Type B pancreatic cell (in vitro differentiated cells): ENCODE results near the gene IQGAP3. TPM values are rescaled to one million over a fixed set of nuclear protein-coding genes. Genes with fewer than 3 reads are reported as not detected.

Source experiments
- DNase-seq: peaks from one replicate; pipeline ENCODE4 v3.0.0; 2021; ENCODE audit warnings: mixed read lengths; ENCODE audit not compliant: unreplicated experiment; ENCODE audit errors: extremely low spot score
- H3K27ac Mint-ChIP-seq: 2 replicates; pipeline ENCODE4 v1.8.0; 2021; ENCODE audit warnings: mild to moderate bottlenecking, mixed read lengths
- H3K27me3 Mint-ChIP-seq: 2 replicates; pipeline ENCODE4 v1.8.0; 2021; ENCODE audit warnings: mixed read lengths
- H3K36me3 Mint-ChIP-seq: 2 replicates; pipeline ENCODE4 v1.8.0; 2021; ENCODE audit warnings: mixed read lengths
- H3K4me1 Mint-ChIP-seq: one replicate; pipeline ENCODE4 v1.8.0; 2021; ENCODE audit warnings: mixed read lengths; ENCODE audit not compliant: unreplicated experiment
- H3K4me3 Mint-ChIP-seq: 2 replicates; pipeline ENCODE4 v1.8.0; 2021; ENCODE audit warnings: mild to moderate bottlenecking, mixed read lengths
- H3K9me3 Mint-ChIP-seq: 2 replicates; pipeline ENCODE4 v1.8.0; 2021; ENCODE audit warnings: mixed read lengths
- total RNA-seq: library from RNA; stranded (reverse); gene quantifications from 2 replicates; pipeline ENCODE4 v1.2.1, GENCODE V29; 2021; ENCODE audit warnings: low replicate concordance
- TF ChIP-seq, protein P1 (sequence below): fragments of 200-600 bp; sonication (generic); conservative IDR thresholded peaks from 2 replicates; pipeline ENCODE4 v1.5.0; 2021; ENCODE audit warnings: antibody characterized with exemption, mild to moderate bottlenecking

Gene IQGAP3
- total RNA-seq, 1 donor from 2014 or later: 35.3 TPM

DNA sequence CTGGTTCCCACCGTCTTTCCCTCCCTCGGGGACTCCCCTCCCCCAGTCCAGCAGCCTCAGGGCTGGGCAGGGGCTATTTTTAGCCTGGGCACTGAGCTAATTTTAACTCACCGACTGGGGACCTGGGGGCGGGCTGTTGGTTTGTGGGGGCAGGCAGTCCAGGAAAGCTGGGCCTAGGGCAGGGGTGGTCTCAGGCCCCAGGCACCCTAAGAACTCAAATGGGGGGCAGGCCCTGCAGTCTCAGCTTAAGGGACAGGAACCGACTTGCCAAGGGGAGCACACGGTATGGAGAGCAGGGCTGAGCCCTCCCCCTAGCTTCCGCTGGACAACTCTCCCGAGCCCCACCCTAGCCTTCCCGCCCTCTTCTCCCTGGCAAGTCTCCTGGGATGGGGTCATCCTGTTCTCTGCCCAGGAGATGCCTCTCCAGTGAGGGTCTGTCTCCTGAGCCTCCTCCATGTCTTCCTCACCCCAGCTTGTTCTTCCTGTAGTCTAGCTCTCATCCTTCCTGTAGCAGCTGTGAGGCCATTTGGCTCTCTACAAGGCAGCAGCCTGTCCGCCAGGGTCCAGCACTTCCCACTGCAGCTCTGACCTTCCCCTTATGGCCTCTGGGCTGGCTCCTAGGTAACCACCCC, 81.8 kb downstream of the IQGAP3 start:
- H3K9me3 Mint-ChIP-seq: no peaks in the 10 kb centered on the region
- DNase-seq: no peak
- TF ChIP-seq, protein P1, sequence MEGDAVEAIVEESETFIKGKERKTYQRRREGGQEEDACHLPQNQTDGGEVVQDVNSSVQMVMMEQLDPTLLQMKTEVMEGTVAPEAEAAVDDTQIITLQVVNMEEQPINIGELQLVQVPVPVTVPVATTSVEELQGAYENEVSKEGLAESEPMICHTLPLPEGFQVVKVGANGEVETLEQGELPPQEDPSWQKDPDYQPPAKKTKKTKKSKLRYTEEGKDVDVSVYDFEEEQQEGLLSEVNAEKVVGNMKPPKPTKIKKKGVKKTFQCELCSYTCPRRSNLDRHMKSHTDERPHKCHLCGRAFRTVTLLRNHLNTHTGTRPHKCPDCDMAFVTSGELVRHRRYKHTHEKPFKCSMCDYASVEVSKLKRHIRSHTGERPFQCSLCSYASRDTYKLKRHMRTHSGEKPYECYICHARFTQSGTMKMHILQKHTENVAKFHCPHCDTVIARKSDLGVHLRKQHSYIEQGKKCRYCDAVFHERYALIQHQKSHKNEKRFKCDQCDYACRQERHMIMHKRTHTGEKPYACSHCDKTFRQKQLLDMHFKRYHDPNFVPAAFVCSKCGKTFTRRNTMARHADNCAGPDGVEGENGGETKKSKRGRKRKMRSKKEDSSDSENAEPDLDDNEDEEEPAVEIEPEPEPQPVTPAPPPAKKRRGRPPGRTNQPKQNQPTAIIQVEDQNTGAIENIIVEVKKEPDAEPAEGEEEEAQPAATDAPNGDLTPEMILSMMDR: peak; percentile 56
- no peak overlapping the region for H3K27ac Mint-ChIP-seq
- peaks cover 4% of the 10 kb centered on the region for H3K36me3 Mint-ChIP-seq
- peak overlapping the region; percentile 48 for H3K4me3 Mint-ChIP-seq
- H3K4me1 Mint-ChIP-seq: peaks cover 50% of the 10 kb centered on the region
- no peaks in the 10 kb centered on the region for H3K27me3 Mint-ChIP-seq

DNA sequence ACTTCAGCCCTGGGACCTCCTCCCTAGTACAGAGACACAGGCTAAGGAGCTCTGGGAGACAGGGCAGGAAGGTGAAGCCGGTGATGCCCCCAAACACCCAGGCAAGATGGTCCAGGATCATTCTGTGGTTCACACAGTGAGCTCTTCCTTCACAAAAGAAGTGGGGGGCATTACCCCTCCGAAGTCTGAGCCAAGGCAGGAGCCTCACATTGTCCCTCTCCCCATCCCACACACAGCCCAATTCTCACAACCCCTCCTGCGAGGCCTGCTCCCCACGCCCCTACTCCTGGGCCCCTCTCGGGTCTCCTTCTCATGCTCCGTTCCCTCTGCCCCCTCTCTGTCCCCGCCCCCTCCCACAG, 82.5 kb downstream of the IQGAP3 start:
- Mint-ChIP-seq H3K27me3 (no peaks in the 10 kb centered on the region), H3K4me3 (peak overlapping the region; percentile 34), H3K9me3 (no peaks in the 10 kb centered on the region), H3K4me1 (peaks cover 50% of the 10 kb centered on the region), H3K27ac (peak overlapping the region; percentile 68), H3K36me3 (peaks cover 4% of the 10 kb centered on the region)
- TF ChIP-seq, protein P1: no peak
- no peak for DNase-seq

DNA sequence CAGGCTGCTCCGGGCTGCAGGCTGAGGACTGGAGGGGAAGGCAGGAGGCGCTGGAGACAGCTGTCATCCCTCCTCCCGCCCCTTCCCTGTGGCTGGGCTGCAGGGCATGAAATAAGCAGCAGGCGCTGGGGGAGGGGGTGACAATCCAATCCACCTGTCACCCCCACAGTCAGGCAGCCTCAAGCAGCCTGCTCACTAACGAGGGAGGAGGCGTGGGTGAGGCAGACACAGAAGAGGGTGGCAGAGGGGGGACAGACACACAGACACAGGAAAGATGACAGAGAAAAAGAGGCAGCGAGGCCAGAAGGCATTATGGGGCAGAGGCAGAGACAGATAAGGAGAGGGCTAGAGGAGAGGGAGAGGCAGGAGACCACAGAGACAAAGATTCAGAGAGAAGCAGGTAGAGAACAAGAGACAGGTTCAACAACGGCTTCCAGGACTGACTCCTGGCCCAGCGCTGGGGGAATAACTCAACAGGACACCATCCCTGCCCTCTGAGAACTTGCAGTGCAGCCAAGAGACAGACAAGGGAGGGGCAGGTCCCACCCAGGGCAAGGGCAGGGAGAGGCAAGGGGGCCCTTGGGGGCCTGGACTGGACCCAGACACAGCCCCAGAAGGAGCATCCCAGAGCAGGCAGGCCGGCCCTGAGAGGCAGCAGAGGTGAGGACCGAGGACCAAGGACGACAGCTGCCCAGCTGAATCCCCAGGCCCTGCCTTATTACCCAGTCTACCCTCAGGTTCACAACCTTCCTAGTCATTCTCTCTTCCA, 83.0 kb downstream of the IQGAP3 start:
- TF ChIP-seq, protein P1: no peak
- Mint-ChIP-seq H3K27me3 (no peaks in the 10 kb centered on the region), H3K9me3 (no peaks in the 10 kb centered on the region), H3K36me3 (peaks cover 4% of the 10 kb centered on the region), H3K4me1 (peaks cover 50% of the 10 kb centered on the region), H3K27ac (peak overlapping the region; percentile 86), H3K4me3 (peak overlapping the region; percentile 62)
- DNase-seq: no peak

DNA sequence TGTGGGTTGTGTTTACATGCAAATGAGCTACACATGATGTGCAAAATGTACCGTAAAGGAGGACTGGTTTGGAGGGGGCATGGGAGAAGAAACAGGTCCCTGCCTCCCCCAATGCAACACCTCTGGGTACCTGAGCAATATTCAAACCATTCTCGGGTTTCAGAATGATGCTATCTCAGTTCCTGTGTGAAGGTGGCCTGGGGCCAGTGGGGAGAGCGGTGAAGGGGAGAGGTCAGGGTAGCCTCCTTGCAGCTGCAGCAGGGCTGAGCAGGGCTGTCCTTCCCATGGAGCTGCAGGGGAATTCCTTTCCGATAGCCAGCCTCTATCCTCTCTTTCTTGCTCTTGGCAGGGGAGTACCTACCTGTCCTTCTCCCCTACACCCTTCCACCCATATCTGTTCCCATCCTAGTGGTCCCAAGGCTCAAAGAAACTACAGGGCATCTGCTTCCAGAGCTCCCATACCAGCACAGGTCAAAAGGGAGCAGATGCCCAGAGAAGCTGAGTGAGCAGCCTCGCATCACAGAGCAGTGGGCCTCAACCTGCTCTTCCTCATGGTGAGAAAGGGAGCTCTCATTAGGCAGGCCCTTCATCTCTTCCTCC, 83.7 kb downstream of the IQGAP3 start:
- Mint-ChIP-seq H3K9me3 (no peaks in the 10 kb centered on the region), H3K4me3 (no peak overlapping the region), H3K36me3 (peaks cover 4% of the 10 kb centered on the region), H3K4me1 (peaks cover 50% of the 10 kb centered on the region), H3K27ac (peak overlapping the region; percentile 26), H3K27me3 (no peaks in the 10 kb centered on the region)
- no peak for DNase-seq
- TF ChIP-seq, protein P1: no peak

DNA sequence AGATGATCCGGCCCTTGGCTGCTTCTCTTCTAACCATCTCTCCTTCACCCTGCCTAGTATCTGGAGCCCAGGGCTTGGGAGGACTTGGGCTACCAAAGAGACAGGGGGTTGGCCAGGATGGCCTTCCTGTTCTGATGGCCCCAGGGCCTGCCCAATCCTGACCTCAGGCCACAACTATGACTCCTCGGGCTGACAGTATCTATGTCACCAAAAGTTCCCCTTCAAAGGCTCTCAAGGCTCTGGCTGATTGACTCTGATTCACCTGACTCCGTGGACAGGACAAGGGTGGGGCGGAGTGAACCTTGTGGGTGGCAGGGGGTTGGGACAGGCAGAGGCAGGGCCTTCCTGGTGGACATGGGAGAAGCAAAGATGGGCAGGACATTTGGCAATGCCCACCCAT, 84.5 kb downstream of the IQGAP3 start:
- no peak overlapping the region for H3K27ac Mint-ChIP-seq
- no peaks in the 10 kb centered on the region for H3K9me3 Mint-ChIP-seq
- DNase-seq: no peak
- H3K27me3 Mint-ChIP-seq: no peaks in the 10 kb centered on the region
- H3K4me1 Mint-ChIP-seq: peaks cover 49% of the 10 kb centered on the region
- peaks cover 4% of the 10 kb centered on the region for H3K36me3 Mint-ChIP-seq
- H3K4me3 Mint-ChIP-seq: no peak overlapping the region
- TF ChIP-seq, protein P1: no peak
